ENCODE measurements around the gene ADAMTS17.

Gene ADAMTS17

GRCh38 chr15:99958426-99959097 lies 383.2 kb downstream of the ADAMTS17 start:
- no peak for TF ChIP-seq CTCF (IDR thresholded peaks at IDR 0.05; ENCODE audit: unreplicated experiment in 3 of 3)
- H3K9me3 Mint-ChIP-seq: no peaks in the 10 kb centered on the region
- H3K4me3 Mint-ChIP-seq: no peak overlapping the region
- no peaks in the 10 kb centered on the region for H3K36me3 Mint-ChIP-seq (ENCODE audit: low read depth)
- peaks cover 8% of the 10 kb centered on the region for H3K27me3 Mint-ChIP-seq (ENCODE audit: low read depth)
- H3K27ac Mint-ChIP-seq: no peak overlapping the region
- H3K4me1 Mint-ChIP-seq: peaks cover 6% of the 10 kb centered on the region

GRCh38 chr15:99957642-99958013 lies 384.1 kb downstream of the ADAMTS17 start:
- TF ChIP-seq CTCF (IDR thresholded peaks at IDR 0.05; ENCODE audit: unreplicated experiment in 3 of 3): no peak
- Mint-ChIP-seq H3K36me3 (ENCODE audit: low read depth) (no peaks in the 10 kb centered on the region), H3K27ac (no peak overlapping the region), H3K4me3 (no peak overlapping the region), H3K9me3 (no peaks in the 10 kb centered on the region), H3K4me1 (peaks cover 6% of the 10 kb centered on the region), H3K27me3 (ENCODE audit: low read depth) (peaks cover 8% of the 10 kb centered on the region)

- TF ChIP-seq CTCF (IDR thresholded peaks at IDR 0.05; ENCODE audit: unreplicated experiment in 3 of 3): no peak
- Mint-ChIP-seq H3K27me3 (ENCODE audit: low read depth) (peaks cover 7% of the 10 kb centered on the region), H3K4me3 (no peak overlapping the region), H3K36me3 (ENCODE audit: low read depth) (no peaks in the 10 kb centered on the region), H3K4me1 (peaks cover 6% of the 10 kb centered on the region), H3K9me3 (no peaks in the 10 kb centered on the region), H3K27ac (no peak overlapping the region)
Observed at GRCh38 chr15:99956820-99957641, 384.7 kb downstream of the ADAMTS17 start.

- Mint-ChIP-seq H3K4me3 (no peak overlapping the region), H3K4me1 (peaks cover 12% of the 10 kb centered on the region), H3K9me3 (no peaks in the 10 kb centered on the region), H3K27me3 (ENCODE audit: low read depth) (peaks cover 4% of the 10 kb centered on the region), H3K36me3 (ENCODE audit: low read depth) (no peaks in the 10 kb centered on the region), H3K27ac (no peak overlapping the region)
- TF ChIP-seq CTCF (IDR thresholded peaks at IDR 0.05; ENCODE audit: unreplicated experiment in 3 of 3): no peak
Observed at GRCh38 chr15:99956022-99956775, 385.6 kb downstream of the ADAMTS17 start.

- H3K4me3 Mint-ChIP-seq: no peak overlapping the region
- no peak for TF ChIP-seq CTCF (IDR thresholded peaks at IDR 0.05; ENCODE audit: unreplicated experiment in 3 of 3)
- H3K9me3 Mint-ChIP-seq: peaks cover 3% of the 10 kb centered on the region
- H3K27ac Mint-ChIP-seq: no peak overlapping the region
- H3K27me3 Mint-ChIP-seq (ENCODE audit: low read depth): peaks cover 7% of the 10 kb centered on the region
- peaks cover 12% of the 10 kb centered on the region for H3K4me1 Mint-ChIP-seq
- H3K36me3 Mint-ChIP-seq (ENCODE audit: low read depth): no peaks in the 10 kb centered on the region
Observed at GRCh38 chr15:99955532-99955931, 386.2 kb downstream of the ADAMTS17 start.

Data from nephron (organoid).